Stimulated activated effector memory CD8-positive, alpha-beta T cell treated with anti-CD3 and anti-CD28 coated beads, Interleukin-12 subunit alpha, Interleukin-12 subunit beta, amount 100 ng/mL, for 72 hours (primary cell): ENCODE data around the gene GEMIN4.
"Not testable (repeated sequence)": the region's sequence is repeated elsewhere in the genome, so short reads cannot be mapped to it uniquely, and the experiment has no call there.

ENCODE experiments used
- ATAC-seq: fragments of 150-1000 bp; cut with Tn5 transposase; 2 replicates; pipeline ENCODE4 v1.10.0; 2021
- DNase-seq, 2 donors: peaks; one replicate each; pipeline ENCODE4 v3.0.0; 2021 to 2022; ENCODE audit warnings: low spot score in 2 of 2
- H3K27ac Mint-ChIP-seq: one replicate; pipeline ENCODE4 v1.8.0; 2022; ENCODE audit warnings: mild to moderate bottlenecking, mixed read lengths
- H3K36me3 Mint-ChIP-seq: one replicate; pipeline ENCODE4 v1.8.0; 2022; ENCODE audit warnings: mild to moderate bottlenecking, mixed read lengths
- H3K4me1 Mint-ChIP-seq: one replicate; pipeline ENCODE4 v1.8.0; 2022; ENCODE audit warnings: mixed read lengths
- H3K4me3 Mint-ChIP-seq: one replicate; pipeline ENCODE4 v1.8.0; 2022; ENCODE audit warnings: mild to moderate bottlenecking, mixed read lengths
- H3K9me3 Mint-ChIP-seq: one replicate; pipeline ENCODE4 v1.8.0; 2022; ENCODE audit warnings: mixed read lengths

Gene GEMIN4

DNA sequence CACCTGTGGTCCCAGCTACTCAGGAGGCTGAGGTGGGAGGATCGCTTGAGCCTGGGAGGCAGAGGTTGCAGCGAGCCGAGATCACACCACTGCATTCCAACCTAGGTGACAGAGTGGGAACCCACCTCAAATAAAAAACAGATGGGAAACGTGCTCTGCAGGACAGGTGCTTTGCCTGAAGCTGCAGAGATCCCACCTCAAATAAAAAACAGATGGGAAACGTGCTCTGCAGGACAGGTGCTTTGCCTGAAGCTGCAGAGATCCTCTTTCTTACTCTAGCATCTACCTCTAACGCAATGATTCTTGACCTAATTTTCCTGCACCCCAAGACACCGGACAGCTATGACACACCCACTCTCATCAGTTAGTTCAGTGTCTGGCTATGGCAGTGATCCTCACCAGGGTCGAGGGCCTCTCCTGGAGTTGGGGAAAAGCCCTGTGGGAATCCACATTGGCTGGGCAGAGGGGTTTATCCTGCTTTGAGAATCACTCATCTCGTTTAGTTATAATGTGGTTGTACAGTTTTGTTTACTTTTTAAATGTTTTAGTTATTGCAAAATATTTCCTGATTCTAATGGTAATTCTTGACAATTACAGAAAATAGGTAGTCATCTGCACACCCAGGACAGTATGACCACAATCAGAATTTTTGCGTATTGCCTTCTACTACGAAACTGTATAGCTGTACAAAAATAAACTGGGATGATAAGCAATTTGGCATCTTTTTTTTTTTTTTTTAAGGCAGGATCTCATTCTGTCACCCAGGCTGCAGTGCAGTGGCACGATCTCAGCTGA, 48.8 kb downstream of the GEMIN4 start:
- Mint-ChIP-seq H3K9me3 (no peaks in the 10 kb centered on the region), H3K36me3 (peaks cover 57% of the 10 kb centered on the region), H3K27ac (peak overlapping the region; percentile 55), H3K4me3 (no peak overlapping the region), H3K4me1 (peaks cover 6% of the 10 kb centered on the region)
- no peak for DNase-seq
- ATAC-seq = no peak

DNA sequence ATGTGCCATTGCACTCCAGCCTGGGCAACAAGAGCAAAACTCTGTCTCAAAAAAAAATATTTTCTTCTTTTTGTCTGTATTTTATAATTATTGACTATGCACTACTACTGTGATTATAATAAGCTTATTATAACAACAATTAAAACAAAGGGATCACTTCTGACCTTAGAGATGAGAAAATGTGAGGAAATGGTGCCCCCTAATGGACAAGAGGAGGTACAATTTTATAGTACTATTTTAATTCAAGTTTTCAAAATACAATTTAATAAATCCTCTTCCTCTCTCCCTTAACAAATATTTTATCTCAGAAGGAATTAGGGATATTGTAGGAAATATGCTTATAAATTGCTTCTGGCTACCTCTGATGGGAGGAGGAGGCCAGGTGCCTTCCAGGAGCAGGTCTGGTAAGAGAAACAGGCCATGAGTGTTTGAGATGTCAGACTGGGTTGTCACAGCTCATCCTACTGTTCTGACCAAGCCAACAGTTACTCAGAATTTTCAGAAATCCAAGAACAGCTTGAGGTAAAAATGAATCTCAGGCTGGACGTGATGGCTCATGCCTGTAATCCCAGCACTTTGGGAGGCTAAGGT, 51.5 kb downstream of the GEMIN4 start:
- Mint-ChIP-seq H3K36me3 (peaks cover 57% of the 10 kb centered on the region), H3K4me1 (peaks cover 10% of the 10 kb centered on the region), H3K4me3 (no peak overlapping the region), H3K27ac (no peak overlapping the region), H3K9me3 (no peaks in the 10 kb centered on the region)
- DNase-seq (no peak), ATAC-seq (no peak)

DNA sequence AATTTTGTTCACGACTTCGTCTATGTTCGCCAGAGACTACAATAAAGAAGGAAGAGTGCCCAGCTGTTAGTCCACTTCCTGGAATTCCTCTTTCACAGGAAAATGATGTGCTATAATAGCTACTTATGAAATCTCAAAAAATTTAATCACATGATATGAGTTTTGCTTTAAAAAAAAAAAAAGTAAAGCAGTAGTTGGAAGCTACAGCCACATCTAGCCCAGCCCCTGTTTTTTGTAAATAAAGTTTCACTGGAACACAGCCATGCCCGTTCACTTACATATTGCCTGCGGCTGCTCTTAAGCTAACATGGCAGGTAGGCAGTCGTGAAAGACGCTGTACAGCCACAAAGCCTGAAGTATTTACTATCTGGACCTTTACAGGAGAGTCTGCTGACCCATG, 52.7 kb downstream of the GEMIN4 start:
- Mint-ChIP-seq H3K4me3 (no peak overlapping the region), H3K9me3 (no peaks in the 10 kb centered on the region), H3K27ac (no peak overlapping the region), H3K4me1 (peaks cover 8% of the 10 kb centered on the region), H3K36me3 (peaks cover 60% of the 10 kb centered on the region)
- no peak for DNase-seq
- no peak for ATAC-seq

DNA sequence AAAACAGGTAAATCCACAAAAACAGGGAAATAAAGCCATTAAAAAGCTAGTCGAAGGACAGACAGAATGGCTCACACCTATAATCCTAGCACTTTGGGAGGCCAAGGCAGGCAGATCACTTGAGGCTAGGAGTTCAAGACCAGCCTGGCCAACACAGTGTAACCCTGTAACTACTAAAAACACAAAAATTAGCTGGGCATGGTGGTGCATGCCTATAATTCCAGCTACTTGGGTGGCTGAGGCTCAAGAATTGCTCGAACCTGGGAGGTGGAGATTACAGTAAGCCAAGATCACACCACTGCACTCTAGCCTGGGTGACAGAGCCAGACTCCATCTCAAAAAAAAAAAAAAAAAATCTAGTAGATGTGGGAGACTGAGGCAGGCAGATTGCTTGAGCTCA, 54.0 kb downstream of the GEMIN4 start:
- H3K36me3 Mint-ChIP-seq = peaks cover 60% of the 10 kb centered on the region
- H3K27ac Mint-ChIP-seq, H3K4me1 Mint-ChIP-seq, H3K4me3 Mint-ChIP-seq, DNase-seq, ATAC-seq, H3K9me3 Mint-ChIP-seq: not testable (repeated sequence)

DNA sequence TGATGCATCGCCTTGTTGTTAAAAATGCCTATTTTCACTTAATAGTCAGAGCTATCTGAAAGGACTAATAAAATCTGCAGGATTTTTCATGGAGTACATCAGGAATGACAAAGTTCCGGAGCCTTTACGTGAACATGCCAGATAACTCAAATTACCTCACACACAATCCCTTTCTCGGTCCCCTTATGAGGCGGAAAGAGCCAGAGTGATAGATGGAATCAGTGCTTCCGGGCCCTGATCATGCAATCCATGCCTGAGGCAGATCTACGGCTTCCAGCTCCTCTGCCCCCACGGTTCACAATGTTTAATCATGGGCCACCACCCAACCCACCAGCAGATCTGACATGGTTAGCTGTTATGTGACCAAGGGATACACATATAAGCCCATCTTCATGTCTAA, 54.4 kb downstream of the GEMIN4 start:
- ATAC-seq (no peak), DNase-seq (no peak)
- H3K4me1 Mint-ChIP-seq = peaks cover 5% of the 10 kb centered on the region
- H3K27ac Mint-ChIP-seq = no peak overlapping the region
- H3K9me3 Mint-ChIP-seq = no peaks in the 10 kb centered on the region
- peaks cover 63% of the 10 kb centered on the region for H3K36me3 Mint-ChIP-seq
- H3K4me3 Mint-ChIP-seq = no peak overlapping the region

DNA sequence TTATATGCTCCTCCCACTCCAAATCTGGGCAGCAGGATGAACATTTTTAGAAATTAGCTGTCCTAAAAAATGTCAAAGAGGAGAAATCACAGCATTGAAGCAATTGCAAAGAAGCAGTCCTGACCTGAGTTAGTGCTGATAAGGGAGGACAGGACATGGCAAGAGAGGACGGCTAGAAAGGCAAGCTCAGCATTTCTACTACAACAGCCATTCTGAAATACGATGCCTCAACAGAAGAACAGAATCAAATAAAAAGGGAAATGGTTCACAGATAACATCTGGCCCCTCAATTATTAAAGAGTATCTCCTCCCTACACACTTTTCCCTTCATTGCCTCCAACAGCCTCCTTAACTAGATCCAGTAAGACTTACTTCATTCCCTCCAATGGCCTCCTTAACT, 55.7 kb downstream of the GEMIN4 start:
- DNase-seq (no peak), ATAC-seq (no peak)
- Mint-ChIP-seq H3K4me1 (peaks cover 5% of the 10 kb centered on the region), H3K9me3 (no peaks in the 10 kb centered on the region), H3K27ac (peak overlapping the region; percentile 46), H3K4me3 (no peak overlapping the region), H3K36me3 (peaks cover 75% of the 10 kb centered on the region)
